Activated naive CD4-positive, alpha-beta T cell treated with anti-CD3 and anti-CD28 coated beads, Interleukin-2, amount 10 ng/mL, durations not matched to agents 7 days and 5 days (primary cell): ENCODE data around the gene PSME3IP1.

Source experiments
- CTCF ChIA-PET: fragments of 350-600 bp; sonication (Branson Sonifier 250); formaldehyde crosslinking; loops from one replicate; lab custom pipeline; 2021; ENCODE audit warnings: antibody characterized with exemption; lab: Charles Lee
- DNase-seq: peaks from one replicate; pipeline ENCODE4 v3.0.0-alpha.2; 2020
- H3K27ac Mint-ChIP-seq: one replicate; pipeline ENCODE4 v1.8.0; 2021; ENCODE audit warnings: mild to moderate bottlenecking, moderate library complexity, mixed read lengths
- H3K27me3 Mint-ChIP-seq: one replicate; pipeline ENCODE4 v1.8.0; 2021; ENCODE audit warnings: mild to moderate bottlenecking, mixed read lengths
- H3K36me3 Mint-ChIP-seq: one replicate; pipeline ENCODE4 v1.8.0; 2021; ENCODE audit warnings: mixed read lengths
- H3K4me1 Mint-ChIP-seq: one replicate; pipeline ENCODE4 v1.8.0; 2021; ENCODE audit warnings: mixed read lengths
- H3K4me3 Mint-ChIP-seq: one replicate; pipeline ENCODE4 v1.8.0; 2021; ENCODE audit warnings: mild to moderate bottlenecking, moderate library complexity, mixed read lengths
- H3K9me3 Mint-ChIP-seq: one replicate; pipeline ENCODE4 v1.8.0; 2021; ENCODE audit warnings: mixed read lengths

Gene PSME3IP1

DNA sequence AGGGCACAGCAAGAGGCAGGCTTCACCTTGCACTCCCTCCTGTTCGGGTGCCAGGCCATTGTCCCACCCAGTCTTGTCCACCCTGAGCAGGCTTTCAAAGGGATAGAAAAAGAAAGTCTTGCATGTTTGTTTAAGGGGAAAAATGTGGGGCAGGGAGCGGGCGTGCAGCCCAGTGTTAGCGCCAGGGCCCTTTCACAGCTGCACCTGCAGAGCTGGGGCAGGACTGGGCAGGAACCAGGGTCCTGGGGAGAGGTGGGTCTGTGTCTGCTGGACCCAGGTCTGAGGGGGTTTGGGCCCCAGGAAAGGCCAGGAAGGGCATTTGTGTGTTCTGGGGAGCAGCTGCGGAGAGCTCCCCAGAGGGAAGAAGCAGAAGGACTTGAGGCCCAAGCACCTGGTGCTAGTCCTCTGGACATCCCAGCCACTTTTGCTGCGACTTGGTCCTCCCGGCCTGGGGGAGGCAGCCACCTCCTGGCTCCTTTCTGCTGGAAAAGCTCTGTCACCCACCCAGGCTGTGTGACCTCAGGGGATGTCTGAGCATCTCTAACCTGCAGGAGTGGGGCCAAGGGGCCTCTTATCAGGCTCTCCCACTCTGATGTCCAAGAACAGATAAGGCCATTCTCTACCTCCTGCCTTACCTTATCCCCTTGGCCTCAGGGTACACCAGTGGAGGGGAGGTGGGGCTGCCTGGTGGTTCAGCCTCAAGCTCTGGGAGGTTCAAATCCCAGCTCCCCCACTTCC, 44.7 kb downstream of the PSME3IP1 start:
- Mint-ChIP-seq H3K36me3 (peaks cover 1% of the 10 kb centered on the region), H3K9me3 (no peaks in the 10 kb centered on the region), H3K4me1 (peaks cover 67% of the 10 kb centered on the region), H3K27ac (peak overlapping the region; percentile 88), H3K27me3 (no peaks in the 10 kb centered on the region), H3K4me3 (no peak overlapping the region)
- CTCF ChIA-PET: interaction anchor here (0.7 to 0.9 kb wide), 3 partner anchors 18 to 58 kb away, joined by 3 read pairs; no protein-coding TSS in a partner anchor
- DNase-seq: peak; percentile 23

DNA sequence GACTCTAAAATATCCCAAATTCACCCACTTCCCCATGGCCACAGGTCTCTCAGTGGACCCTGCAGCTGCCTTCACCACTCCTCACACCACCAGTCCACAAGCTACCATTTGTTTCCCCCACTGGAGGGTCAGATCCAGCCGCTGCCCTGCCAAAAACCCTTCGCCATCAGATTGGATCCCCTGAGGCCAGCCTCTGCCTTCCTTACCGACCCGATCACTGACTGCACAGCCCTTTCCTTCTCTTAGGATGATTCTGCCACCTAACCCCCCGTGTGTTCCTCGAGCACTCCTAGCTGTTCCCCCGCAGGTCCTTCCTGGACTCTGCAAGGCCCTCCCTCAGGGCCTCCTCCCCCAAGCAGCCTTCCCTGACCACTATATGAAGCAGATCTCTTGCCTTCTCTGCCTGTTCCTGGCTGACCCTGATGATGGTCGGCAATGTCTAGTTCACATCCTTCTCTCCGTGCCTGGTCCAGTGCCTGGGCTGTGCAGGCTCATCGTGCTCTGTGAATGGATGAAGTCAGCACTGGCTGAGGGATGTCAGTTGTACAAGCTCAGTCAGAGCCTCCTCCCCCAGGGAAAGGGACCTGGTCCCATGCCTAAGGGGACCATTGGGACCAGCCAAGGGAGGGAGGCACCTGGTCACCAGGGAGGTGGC, 47.4 kb downstream of the PSME3IP1 start:
- CTCF ChIA-PET: no interaction called here
- Mint-ChIP-seq H3K4me3 (no peak overlapping the region), H3K9me3 (no peaks in the 10 kb centered on the region), H3K27me3 (no peaks in the 10 kb centered on the region), H3K36me3 (peaks cover 4% of the 10 kb centered on the region), H3K4me1 (peaks cover 92% of the 10 kb centered on the region), H3K27ac (no peak overlapping the region)
- DNase-seq: no peak

GRCh38 chr16:57137566-57138273, 48.1 kb downstream of the PSME3IP1 start:
- H3K4me1 Mint-ChIP-seq: peaks cover 91% of the 10 kb centered on the region
- H3K4me3 Mint-ChIP-seq: no peak overlapping the region
- CTCF ChIA-PET: no interaction called here
- peaks cover 4% of the 10 kb centered on the region for H3K36me3 Mint-ChIP-seq
- no peaks in the 10 kb centered on the region for H3K27me3 Mint-ChIP-seq
- H3K27ac Mint-ChIP-seq: no peak overlapping the region
- H3K9me3 Mint-ChIP-seq: no peaks in the 10 kb centered on the region
- no peak for DNase-seq

DNA sequence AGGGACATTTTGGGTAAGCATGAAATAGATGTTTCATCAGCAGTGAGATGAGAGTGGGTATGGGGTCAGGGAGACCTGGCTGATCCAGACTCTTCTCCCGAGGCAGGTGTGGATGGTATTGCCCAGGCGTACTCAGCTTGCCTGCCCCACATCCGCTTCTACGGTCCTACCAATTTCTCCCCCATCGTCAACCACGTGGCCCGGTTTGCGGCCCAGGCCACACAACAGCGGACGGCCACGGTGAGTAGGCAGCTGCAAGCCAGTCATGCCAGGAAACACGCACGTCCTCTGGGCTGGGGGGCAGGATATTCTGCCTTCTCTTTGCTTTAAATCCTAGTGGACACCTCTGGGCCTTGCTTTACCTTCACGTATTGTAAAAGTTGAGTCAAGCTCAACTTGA, 48.8 kb downstream of the PSME3IP1 start:
- Mint-ChIP-seq H3K9me3 (no peaks in the 10 kb centered on the region), H3K4me3 (no peak overlapping the region), H3K4me1 (peaks cover 90% of the 10 kb centered on the region), H3K27ac (no peak overlapping the region), H3K36me3 (peaks cover 3% of the 10 kb centered on the region), H3K27me3 (no peaks in the 10 kb centered on the region)
- CTCF ChIA-PET: no interaction called here
- no peak for DNase-seq

- H3K36me3 Mint-ChIP-seq: peaks cover 3% of the 10 kb centered on the region
- DNase-seq: peak; percentile 56
- H3K4me1 Mint-ChIP-seq: peaks cover 87% of the 10 kb centered on the region
- CTCF ChIA-PET: interaction anchor here (1.1 to 2.3 kb wide), 3 partner anchors 41 to 50 kb away, joined by 4 to 7 read pairs (median 4); partner anchors contain the start of gene CPNE2
- no peaks in the 10 kb centered on the region for H3K9me3 Mint-ChIP-seq
- peak overlapping the region; percentile 78 for H3K4me3 Mint-ChIP-seq
- H3K27me3 Mint-ChIP-seq: no peaks in the 10 kb centered on the region
- peak overlapping the region; percentile 94 for H3K27ac Mint-ChIP-seq
Measured at GRCh38 chr16:57134982-57135381, 50.9 kb downstream of the PSME3IP1 start.

- DNase-seq: no peak
- peak overlapping the region; percentile 78 for H3K4me3 Mint-ChIP-seq
- H3K4me1 Mint-ChIP-seq: peaks cover 86% of the 10 kb centered on the region
- H3K27me3 Mint-ChIP-seq: no peaks in the 10 kb centered on the region
- peaks cover 3% of the 10 kb centered on the region for H3K36me3 Mint-ChIP-seq
- CTCF ChIA-PET: no interaction called here
- H3K9me3 Mint-ChIP-seq: no peaks in the 10 kb centered on the region
- peak overlapping the region; percentile 94 for H3K27ac Mint-ChIP-seq
Measured at GRCh38 chr16:57133886-57134285, 52.0 kb downstream of the PSME3IP1 start.

GRCh38 chr16:57133031-57133430, 52.8 kb downstream of the PSME3IP1 start:
- peaks cover 85% of the 10 kb centered on the region for H3K4me1 Mint-ChIP-seq
- no peaks in the 10 kb centered on the region for H3K9me3 Mint-ChIP-seq
- peak overlapping the region; percentile 64 for H3K27ac Mint-ChIP-seq

GRCh38 chr16:57132470-57132869, 53.4 kb downstream of the PSME3IP1 start:
- peaks cover 86% of the 10 kb centered on the region for H3K4me1 Mint-ChIP-seq
- no peak for DNase-seq
- H3K4me3 Mint-ChIP-seq: no peak overlapping the region
- CTCF ChIA-PET: no interaction called here
- H3K27ac Mint-ChIP-seq: no peak overlapping the region
- H3K9me3 Mint-ChIP-seq: no peaks in the 10 kb centered on the region
- H3K36me3 Mint-ChIP-seq: peaks cover 11% of the 10 kb centered on the region
- no peaks in the 10 kb centered on the region for H3K27me3 Mint-ChIP-seq

More at GRCh38 chr16:57133031-57133430, 52.8 kb downstream of the PSME3IP1 start:
- Mint-ChIP-seq H3K36me3 (peaks cover 7% of the 10 kb centered on the region), H3K27me3 (no peaks in the 10 kb centered on the region), H3K4me3 (no peak overlapping the region)
- CTCF ChIA-PET: no interaction called here
- no peak for DNase-seq

GRCh38 chr16:57131351-57131970, 54.4 kb downstream of the PSME3IP1 start:
- no peak for DNase-seq
- CTCF ChIA-PET: no interaction called here
- Mint-ChIP-seq H3K27ac (peak overlapping the region; percentile 70), H3K36me3 (peaks cover 11% of the 10 kb centered on the region), H3K4me3 (no peak overlapping the region), H3K27me3 (no peaks in the 10 kb centered on the region), H3K9me3 (no peaks in the 10 kb centered on the region), H3K4me1 (peaks cover 89% of the 10 kb centered on the region)

DNA sequence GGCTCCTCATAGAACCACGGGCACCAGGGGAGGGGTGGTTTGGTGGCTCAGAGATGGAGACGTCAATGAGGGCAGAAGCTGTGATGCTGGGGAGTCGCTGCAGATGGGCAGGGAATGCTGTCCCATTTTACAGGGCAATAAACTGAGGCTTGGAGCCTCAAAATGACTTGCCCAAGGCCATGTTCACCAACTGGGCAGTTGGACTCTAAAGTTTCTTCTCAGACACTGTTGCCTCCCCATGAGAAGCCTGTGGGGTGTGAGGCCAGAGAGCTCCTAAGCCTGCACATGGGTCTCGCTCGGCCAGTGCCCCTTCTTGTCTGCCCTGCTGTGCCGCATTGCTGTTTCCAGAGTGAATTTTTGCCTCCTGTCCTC, 54.9 kb downstream of the PSME3IP1 start:
- no peak overlapping the region for H3K27ac Mint-ChIP-seq
- H3K27me3 Mint-ChIP-seq: no peaks in the 10 kb centered on the region
- no peaks in the 10 kb centered on the region for H3K9me3 Mint-ChIP-seq
- H3K4me1 Mint-ChIP-seq: peaks cover 89% of the 10 kb centered on the region
- H3K36me3 Mint-ChIP-seq: peaks cover 11% of the 10 kb centered on the region
- CTCF ChIA-PET: no interaction called here
- H3K4me3 Mint-ChIP-seq: no peak overlapping the region
- DNase-seq: no peak

- Mint-ChIP-seq H3K27me3 (no peaks in the 10 kb centered on the region), H3K9me3 (no peaks in the 10 kb centered on the region), H3K27ac (peak overlapping the region; percentile 91), H3K4me1 (peaks cover 87% of the 10 kb centered on the region), H3K4me3 (peak overlapping the region; percentile 16), H3K36me3 (peaks cover 9% of the 10 kb centered on the region)
- CTCF ChIA-PET: interaction anchor here (0.6 to 2.8 kb wide), 7 partner anchors 10 to 57 kb away, joined by 3 to 13 read pairs (median 3); partner anchors contain the start of gene CPNE2
- DNase-seq: peak; percentile 66
Measured at GRCh38 chr16:57128771-57129389, 57.0 kb downstream of the PSME3IP1 start.

GRCh38 chr16:57127836-57128235, 58.0 kb downstream of the PSME3IP1 start:
- H3K9me3 Mint-ChIP-seq: no peaks in the 10 kb centered on the region
- H3K4me3 Mint-ChIP-seq: no peak overlapping the region
- no peak for DNase-seq
- CTCF ChIA-PET: interaction anchor here (1.1 to 2.8 kb wide), 3 partner anchors 9 to 35 kb away, joined by 3 to 13 read pairs (median 4); partner anchors contain the start of gene CPNE2
- no peaks in the 10 kb centered on the region for H3K27me3 Mint-ChIP-seq
- peak overlapping the region; percentile 76 for H3K27ac Mint-ChIP-seq
- H3K36me3 Mint-ChIP-seq: peaks cover 12% of the 10 kb centered on the region
- H3K4me1 Mint-ChIP-seq: peaks cover 88% of the 10 kb centered on the region

DNA sequence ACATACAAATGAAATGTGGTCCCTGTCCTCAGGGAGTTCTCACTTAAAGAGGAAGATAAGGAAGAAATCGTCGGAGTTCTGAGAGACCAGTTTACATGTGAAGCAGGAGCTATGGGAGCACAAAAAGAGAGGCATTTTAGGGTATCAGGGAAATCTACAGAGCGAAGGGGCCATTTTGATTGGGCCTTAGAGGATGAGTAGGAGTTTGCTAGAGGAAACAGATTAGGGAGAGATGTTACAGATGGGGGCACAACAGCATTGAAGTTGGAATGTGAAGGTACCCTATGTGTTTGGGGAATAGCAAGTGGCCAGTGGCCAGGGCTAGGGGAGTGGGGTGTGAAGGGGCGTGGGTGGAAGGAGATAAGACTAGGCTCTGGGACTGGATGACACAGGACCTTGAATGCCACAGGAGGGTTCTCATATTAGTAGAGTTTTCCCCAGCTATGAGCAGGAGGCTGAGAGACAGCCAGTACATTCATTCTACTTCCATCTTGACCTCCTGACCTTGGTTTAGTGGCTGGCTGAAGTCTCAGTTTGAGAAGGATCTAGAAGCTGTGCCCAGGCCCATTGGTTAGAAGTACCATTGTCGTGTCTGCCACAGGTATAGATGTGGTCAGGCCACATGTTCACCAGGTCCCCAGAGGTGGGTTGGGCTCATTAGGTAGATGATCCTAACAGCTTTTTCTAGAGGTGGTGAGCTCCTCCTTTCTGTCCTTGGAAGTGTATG, 58.6 kb downstream of the PSME3IP1 start:
- CTCF ChIA-PET: interaction anchor here (0.7 to 2.8 kb wide), 3 partner anchors 8 to 43 kb away, joined by 3 to 13 read pairs (median 4); partner anchors contain the start of gene CPNE2
- Mint-ChIP-seq H3K36me3 (peaks cover 12% of the 10 kb centered on the region), H3K9me3 (no peaks in the 10 kb centered on the region), H3K4me3 (no peak overlapping the region), H3K27me3 (no peaks in the 10 kb centered on the region), H3K27ac (peak overlapping the region; percentile 76), H3K4me1 (peaks cover 82% of the 10 kb centered on the region)
- no peak for DNase-seq
